CD4-positive, alpha-beta T cell treated with Interleukin-10 for 1 hour (primary cell): Measurements from ENCODE around the gene AHSA1.

ENCODE experiments used
- DNase-seq: peaks from one replicate; pipeline ENCODE4 v3.0.0-alpha.2; 2020

The AHSA1 gene

DNA sequence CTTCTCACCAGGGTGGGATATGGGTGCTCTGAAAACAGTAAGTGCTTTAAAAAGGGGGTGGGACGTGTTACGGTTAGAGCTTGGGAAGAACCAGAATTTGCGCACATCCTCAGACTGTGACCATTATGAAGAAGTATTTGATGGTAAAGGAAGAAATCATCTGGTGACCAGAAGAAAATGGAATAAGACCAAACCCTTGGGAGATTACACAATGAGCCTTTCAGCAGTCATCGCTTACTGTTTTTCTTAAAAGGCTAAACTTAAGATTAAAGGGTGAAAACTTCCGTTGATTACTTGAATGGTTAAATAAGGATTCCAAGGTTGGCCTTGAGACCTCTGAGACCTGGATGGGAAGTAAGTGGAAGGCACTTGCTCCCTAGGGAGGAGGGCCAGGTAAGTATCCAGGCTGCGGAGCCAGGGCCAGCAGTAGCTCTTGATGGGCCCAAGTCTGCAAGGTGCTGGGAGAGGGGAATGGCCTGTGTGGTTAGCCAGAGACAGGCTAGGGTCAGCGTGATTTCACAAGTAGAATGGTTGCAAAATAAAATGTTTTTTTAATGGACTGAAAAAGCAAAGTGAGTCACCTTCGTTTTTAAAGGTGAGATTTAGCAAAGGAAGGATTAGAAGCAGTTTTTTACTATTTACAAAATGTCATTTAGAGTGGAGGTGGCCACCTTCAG, 53.7 kb downstream of the AHSA1 start:
- no peak for DNase-seq

DNA sequence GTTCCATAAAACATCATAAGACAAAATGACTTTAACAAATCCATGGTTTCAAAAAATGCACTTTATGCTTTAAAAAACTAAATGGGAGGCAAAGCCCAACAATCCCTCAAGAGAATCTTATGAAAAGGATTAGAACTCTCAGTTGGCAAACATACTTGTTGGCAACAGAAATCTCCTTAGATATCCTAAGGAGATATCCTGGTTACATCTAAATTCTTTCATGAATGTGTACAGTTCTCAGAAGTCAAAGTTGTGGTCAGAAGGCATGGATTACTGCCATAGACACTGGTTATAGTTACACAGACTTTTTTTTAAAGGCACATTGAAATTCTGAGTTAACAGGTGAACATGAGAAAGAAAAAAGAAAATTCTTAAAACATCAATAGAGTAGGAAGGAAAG, 58.2 kb downstream of the AHSA1 start:
- no peak for DNase-seq
